CD14-positive monocyte (primary cell): ENCODE data around the gene PRUNE1. TPM values are rescaled to one million over a fixed set of nuclear protein-coding genes. Genes with fewer than 3 reads are reported as not detected.

ENCODE experiments used
- DNase-seq, 3 donors: peaks; one replicate each; pipeline ENCODE4 v3.0.0-alpha.2; 2011 to 2022
- H2AFZ ChIP-seq: 2 replicates; pipeline ENCODE4 v1.6.0; 2012; ENCODE audit warnings: mild to moderate bottlenecking, low read depth, low read length, inconsistent platforms; ENCODE audit not compliant: insufficient read depth, poor library complexity, severe bottlenecking
- H3K27ac ChIP-seq, 2 donors: 1 replicate in 1 of 2; 2 replicates in 1 of 2; pipeline ENCODE4 v1.5.1; 2012 to 2013; ENCODE audit warnings: low read length in 2 of 2, control low read depth in 1 of 2, inconsistent platforms in 1 of 2, low read depth in 1 of 2, mild to moderate bottlenecking in 1 of 2
- H3K27me3 ChIP-seq, 2 donors: one replicate each; pipeline versions ENCODE4 v1.6.0 to v1.6.1; 2011 to 2013; ENCODE audit warnings: low read length in 2 of 2; ENCODE audit not compliant: control insufficient read depth in 2 of 2, insufficient read depth in 2 of 2
- H3K36me3 ChIP-seq, 2 donors: replicated peaks in 1 of 2; 1 replicate in 1 of 2; 2 replicates in 1 of 2; pipeline versions ENCODE4 v1.5.1 to v1.6.1; 2012 to 2013; ENCODE audit warnings: low read length in 2 of 2, control low read depth in 1 of 2, inconsistent platforms in 1 of 2, mild to moderate bottlenecking in 1 of 2; ENCODE audit not compliant: insufficient read depth in 2 of 2, control insufficient read depth in 1 of 2
- H3K4me1 ChIP-seq, 2 donors: 1 replicate in 1 of 2; 2 replicates in 1 of 2; pipeline versions ENCODE4 v1.5.1 to v1.6.1; 2012 to 2013; ENCODE audit warnings: low read length in 2 of 2, control low read depth in 1 of 2, inconsistent platforms in 1 of 2, mild to moderate bottlenecking in 1 of 2, moderate library complexity in 1 of 2; ENCODE audit not compliant: insufficient read depth in 2 of 2, control insufficient read depth in 1 of 2
- H3K4me2 ChIP-seq: replicated peaks from 2 replicates; pipeline ENCODE3; 2012; ENCODE audit warnings: low read length, moderate library complexity, mild to moderate bottlenecking; ENCODE audit not compliant: poor library complexity, severe bottlenecking; ENCODE audit errors: extremely low read depth
- H3K4me3 ChIP-seq, 3 experiments: fragments of 200-600 bp in 1 of 3; sonication (generic) in 1 of 3; replicated peaks in 1 of 3; 1 replicate in 2 of 3; 2 replicates in 1 of 3; pipeline ENCODE4 v1.5.1; 2011 to 2013; ENCODE audit warnings: low read length in 3 of 3, mild to moderate bottlenecking in 3 of 3, control low read depth in 2 of 3, low read depth in 2 of 3, inconsistent platforms in 1 of 3, moderate library complexity in 1 of 3
- H3K79me2 ChIP-seq: 2 replicates; pipeline ENCODE4 v1.6.0; 2012; ENCODE audit warnings: mild to moderate bottlenecking, control low read depth, inconsistent platforms, low read length, moderate library complexity; ENCODE audit not compliant: insufficient read depth
- H3K9ac ChIP-seq: 2 replicates; pipeline ENCODE4 v1.6.0; 2017; ENCODE audit warnings: low read length, mild to moderate bottlenecking; ENCODE audit not compliant: insufficient read depth, poor library complexity, severe bottlenecking
- H3K9me3 ChIP-seq, 2 donors: replicated peaks in 1 of 2; 1 replicate in 1 of 2; 2 replicates in 1 of 2; pipeline versions ENCODE4 v1.5.1 to v1.6.1; 2012 to 2013; ENCODE audit warnings: low read length in 2 of 2, control low read depth in 1 of 2; ENCODE audit not compliant: control insufficient read depth in 1 of 2, insufficient read depth in 1 of 2
- H4K20me1 ChIP-seq: 2 replicates; pipeline ENCODE4 v1.6.0; 2012; ENCODE audit warnings: mild to moderate bottlenecking, low read length, control low read depth, moderate library complexity; ENCODE audit not compliant: insufficient read depth
- H3K27ac Mint-ChIP-seq, 7 donors: one replicate each; pipeline ENCODE4 v1.8.0; 2020; ENCODE audit warnings: mild to moderate bottlenecking in 7 of 7, mixed read lengths in 7 of 7, moderate library complexity in 6 of 7, inconsistent platforms in 2 of 7
- H3K27me3 Mint-ChIP-seq, 3 donors: one replicate each; pipeline ENCODE4 v1.8.0; 2021 to 2022; ENCODE audit warnings: low read depth in 3 of 3, mild to moderate bottlenecking in 3 of 3, mixed read lengths in 3 of 3, moderate library complexity in 3 of 3, inconsistent platforms in 1 of 3
- H3K36me3 Mint-ChIP-seq, 2 donors: one replicate each; pipeline ENCODE4 v1.8.0; 2020; ENCODE audit warnings: mixed read lengths in 2 of 2, inconsistent platforms in 1 of 2, mild to moderate bottlenecking in 1 of 2
- H3K4me1 Mint-ChIP-seq: one replicate; pipeline ENCODE4 v1.8.0; 2020; ENCODE audit warnings: mild to moderate bottlenecking, mixed read lengths
- H3K4me3 Mint-ChIP-seq, 2 donors: one replicate each; pipeline ENCODE4 v1.8.0; 2020; ENCODE audit warnings: mild to moderate bottlenecking in 2 of 2, mixed read lengths in 2 of 2, moderate library complexity in 1 of 2
- H3K9me3 Mint-ChIP-seq, 7 donors: one replicate each; pipeline ENCODE4 v1.8.0; 2020 to 2022; ENCODE audit warnings: mixed read lengths in 7 of 7, mild to moderate bottlenecking in 6 of 7, moderate library complexity in 6 of 7, inconsistent platforms in 2 of 7
- WGBS: methylation state at CpG from one replicate; pipeline ENCODE4 v1.1.5; 2013; ENCODE audit warnings: missing lambda C conversion rate; ENCODE audit not compliant: insufficient coverage; 5-methylcytosine and 5-hydroxymethylcytosine counted together
- intact Hi-C, 2 donors: fragments of 100-400 bp; cut with micrococcal nuclease; formaldehyde crosslinking; loops; one replicate each; pipeline versions ENCODE4 v1.15.0 to v1.15.1; 2023
- polyA plus RNA-seq, 3 donors: library from polyadenylated mRNA; depleted of rRNA in 1 of 3; unstranded in 2 of 3; stranded (reverse) in 1 of 3; fragments of 300-500 nt in 2 of 3; fragments of >200 nt in 1 of 3; fragmentation: Illumina TruSeq in 2 of 3; gene quantifications; 1 replicate in 2 of 3; 2 replicates in 1 of 3; pipeline ENCODE4 v1.2.3, GENCODE V29; 2012 to 2021
- TF ChIP-seq, protein P1 (sequence below): fragments of 200-600 bp; IDR thresholded peaks from one replicate; pipeline ENCODE4 v1.8.0; 2022; ENCODE audit warnings: antibody characterized with exemption, mild to moderate bottlenecking

The PRUNE1 gene
- polyA plus RNA-seq, 3 donors = 8.4 to 22.8 (median 22.6) TPM

GRCh38 chr1:151036356-151036755 is 28.1 kb downstream of the PRUNE1 start, which contains the start of gene BNIPL:
BNIPL (plus strand) TSS chr1:151036586; CDS start chr1:151036726, 140 bp downstream.
- Histone ChIP-seq H3K4me3 (no peak within 1 kb of the TSS), H3K4me2 (no peak within 1 kb of the TSS), H3K36me3 (peaks cover 16 to 26% of the 10 kb centered on the region in 2 donors), H3K79me2 (no peaks in the 10 kb centered on the region), H2AFZ (no peak within 1 kb of the TSS), H3K9ac (no peak within 1 kb of the TSS), H3K27ac (no peak within 1 kb of the TSS), H4K20me1 (no peaks in the 10 kb centered on the region), H3K27me3 (no peaks in the 10 kb centered on the region), H3K9me3 (no peaks in the 10 kb centered on the region), H3K4me1 (peaks cover 0 to 6% of the 10 kb centered on the region in 2 donors)
- TF ChIP-seq, protein P1, sequence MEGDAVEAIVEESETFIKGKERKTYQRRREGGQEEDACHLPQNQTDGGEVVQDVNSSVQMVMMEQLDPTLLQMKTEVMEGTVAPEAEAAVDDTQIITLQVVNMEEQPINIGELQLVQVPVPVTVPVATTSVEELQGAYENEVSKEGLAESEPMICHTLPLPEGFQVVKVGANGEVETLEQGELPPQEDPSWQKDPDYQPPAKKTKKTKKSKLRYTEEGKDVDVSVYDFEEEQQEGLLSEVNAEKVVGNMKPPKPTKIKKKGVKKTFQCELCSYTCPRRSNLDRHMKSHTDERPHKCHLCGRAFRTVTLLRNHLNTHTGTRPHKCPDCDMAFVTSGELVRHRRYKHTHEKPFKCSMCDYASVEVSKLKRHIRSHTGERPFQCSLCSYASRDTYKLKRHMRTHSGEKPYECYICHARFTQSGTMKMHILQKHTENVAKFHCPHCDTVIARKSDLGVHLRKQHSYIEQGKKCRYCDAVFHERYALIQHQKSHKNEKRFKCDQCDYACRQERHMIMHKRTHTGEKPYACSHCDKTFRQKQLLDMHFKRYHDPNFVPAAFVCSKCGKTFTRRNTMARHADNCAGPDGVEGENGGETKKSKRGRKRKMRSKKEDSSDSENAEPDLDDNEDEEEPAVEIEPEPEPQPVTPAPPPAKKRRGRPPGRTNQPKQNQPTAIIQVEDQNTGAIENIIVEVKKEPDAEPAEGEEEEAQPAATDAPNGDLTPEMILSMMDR = no peak
- Mint-ChIP-seq H3K9me3 (peaks cover 0 to 2% (median 0%) of the 10 kb centered on the region in 7 donors), H3K4me1 (peaks cover 7% of the 10 kb centered on the region), H3K36me3 (peaks cover 30 to 31% of the 10 kb centered on the region in 2 donors), H3K27me3 (peaks cover 0 to 4% (median 0%) of the 10 kb centered on the region in 3 donors), H3K27ac (peak within 1 kb of the TSS in 1 of 7 donors; percentile 1), H3K4me3 (no peak within 1 kb of the TSS)
- DNase-seq = no peak
- intact Hi-C loops = no loop called here
- no CpG with 5 or more reads among the region's 2 CpGs for WGBS

GRCh38 chr1:151037032-151037431 is 28.8 kb downstream of the PRUNE1 start:
- whole genome bisulfite sequencing = 78% methylated on average over 2 of the region's 6 CpGs
- no peak overlapping the region for H3K4me2 ChIP-seq

More at GRCh38 chr1:151037032-151037431, 28.8 kb downstream of the PRUNE1 start:
- no peak overlapping the region for H3K9ac ChIP-seq
- H3K27me3 ChIP-seq = no peaks in the 10 kb centered on the region
- no peak for DNase-seq
- Mint-ChIP-seq H3K4me3 (no peak overlapping the region), H3K27ac (no peak overlapping the region), H3K4me1 (peaks cover 7% of the 10 kb centered on the region), H3K27me3 (peaks cover 0 to 4% (median 0%) of the 10 kb centered on the region in 3 donors), H3K36me3 (peaks cover 26 to 28% of the 10 kb centered on the region in 2 donors), H3K9me3 (peaks cover 0 to 2% (median 0%) of the 10 kb centered on the region in 7 donors)
- intact Hi-C loops = no loop called here
- no peak overlapping the region for H3K4me3 ChIP-seq
- H3K9me3 ChIP-seq = no peaks in the 10 kb centered on the region
- TF ChIP-seq, protein P1 = no peak
- peaks cover 0 to 6% of the 10 kb centered on the region in 2 donors for H3K4me1 ChIP-seq
- H2AFZ ChIP-seq = no peak overlapping the region
- no peak overlapping the region for H3K27ac ChIP-seq
- H4K20me1 ChIP-seq = no peaks in the 10 kb centered on the region
- H3K79me2 ChIP-seq = no peaks in the 10 kb centered on the region
- peaks cover 11 to 20% of the 10 kb centered on the region in 2 donors for H3K36me3 ChIP-seq
